H4 (cell line): Measurements from ENCODE around the gene SSH2. TPM values are rescaled to one million over a fixed set of nuclear protein-coding genes. Genes with fewer than 3 reads are reported as not detected.

Experiments
- DNase-seq: peaks from one replicate; pipeline ENCODE4 v3.0.0-alpha.2; 2015; ENCODE audit warnings: low spot score
- total RNA-seq: library from RNA; depleted of rRNA; stranded (reverse); fragments of >200 nt; shearing (Covaris generic); gene quantifications from 2 replicates; pipeline ENCODE4 v1.2.3, GENCODE V29; 2014

SSH2 gene
- total RNA-seq, 1 experiment from 2014 or later = 9.4 TPM

- DNase-seq = peak; percentile 48
These were observed 304.8 kb downstream of the SSH2 start for GRCh38 chr17:29625037-29625750.

GRCh38 chr17:29624586-29624985 is 305.4 kb downstream of the SSH2 start:
- no peak for DNase-seq

GRCh38 chr17:29623283-29623647 is 306.8 kb downstream of the SSH2 start:
- DNase-seq = no peak

GRCh38 chr17:29622337-29623282 is 307.4 kb downstream of the SSH2 start, which contains the start of gene CORO6:
Gene CORO6, minus strand, starts transcription at chr17:29622912. Its CDS starts 1,491 bp downstream, at chr17:29621421.
- DNase-seq = no peak

GRCh38 chr17:29621751-29622194 is 308.3 kb downstream of the SSH2 start:
- no peak for DNase-seq

GRCh38 chr17:29620779-29621500 is 309.1 kb downstream of the SSH2 start:
- DNase-seq = no peak

- DNase-seq = no peak
These were observed 309.8 kb downstream of the SSH2 start for GRCh38 chr17:29620271-29620670.

- peak; percentile 61 for DNase-seq
These were observed 310.8 kb downstream of the SSH2 start for GRCh38 chr17:29619251-29619650.

- DNase-seq = no peak
These were observed 311.6 kb downstream of the SSH2 start for GRCh38 chr17:29618272-29619065.

- no peak for DNase-seq
These were observed 312.4 kb downstream of the SSH2 start for GRCh38 chr17:29617481-29618271.

GRCh38 chr17:29617125-29617480 is 312.9 kb downstream of the SSH2 start:
- DNase-seq = no peak

- DNase-seq = no peak
These were observed 313.6 kb downstream of the SSH2 start for GRCh38 chr17:29616300-29617048.

- no peak for DNase-seq
These were observed 314.3 kb downstream of the SSH2 start for GRCh38 chr17:29615492-29616299.

- no peak for DNase-seq
These were observed 315.0 kb downstream of the SSH2 start for GRCh38 chr17:29615048-29615385.

GRCh38 chr17:29614349-29615047 is 315.5 kb downstream of the SSH2 start:
- no peak for DNase-seq

- DNase-seq = no peak
These were observed 316.2 kb downstream of the SSH2 start for GRCh38 chr17:29613856-29614255.

- no peak for DNase-seq
These were observed 316.6 kb downstream of the SSH2 start for GRCh38 chr17:29613352-29613837.
